ENCODE measurements around the gene NIN.

DNA sequence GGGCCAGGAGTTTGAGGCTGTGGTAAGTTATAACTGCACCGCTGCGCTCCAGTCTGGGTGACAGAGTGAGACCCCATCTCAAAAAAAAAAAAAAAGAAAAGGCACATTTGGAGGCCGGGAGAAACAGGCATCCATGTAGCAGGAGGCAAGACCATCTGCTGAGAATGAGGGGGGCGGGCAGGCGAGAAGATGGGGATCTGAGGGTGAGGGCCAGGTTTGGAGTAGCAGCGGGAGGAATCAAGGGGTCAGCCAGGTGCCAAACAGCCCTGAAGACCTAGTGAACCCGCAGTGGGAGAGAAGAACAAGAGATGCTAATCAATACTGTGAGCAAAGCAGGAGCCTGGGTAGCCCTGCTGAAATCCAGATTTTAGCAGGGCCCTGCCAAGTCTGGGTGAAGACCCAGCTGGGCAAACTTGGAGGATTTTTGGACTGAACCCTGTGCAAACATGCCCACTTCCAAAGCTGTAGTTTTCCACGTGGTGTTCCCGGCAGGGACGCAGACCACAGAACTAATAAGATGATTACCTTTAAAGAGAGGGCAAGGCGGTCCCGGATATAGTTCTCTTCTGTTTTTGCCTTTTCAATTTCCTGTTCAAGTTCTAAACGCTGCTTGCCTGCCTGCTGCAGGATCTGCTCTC lies 61.0 kb downstream of the NIN start:
- TF ChIP-seq, protein P1, sequence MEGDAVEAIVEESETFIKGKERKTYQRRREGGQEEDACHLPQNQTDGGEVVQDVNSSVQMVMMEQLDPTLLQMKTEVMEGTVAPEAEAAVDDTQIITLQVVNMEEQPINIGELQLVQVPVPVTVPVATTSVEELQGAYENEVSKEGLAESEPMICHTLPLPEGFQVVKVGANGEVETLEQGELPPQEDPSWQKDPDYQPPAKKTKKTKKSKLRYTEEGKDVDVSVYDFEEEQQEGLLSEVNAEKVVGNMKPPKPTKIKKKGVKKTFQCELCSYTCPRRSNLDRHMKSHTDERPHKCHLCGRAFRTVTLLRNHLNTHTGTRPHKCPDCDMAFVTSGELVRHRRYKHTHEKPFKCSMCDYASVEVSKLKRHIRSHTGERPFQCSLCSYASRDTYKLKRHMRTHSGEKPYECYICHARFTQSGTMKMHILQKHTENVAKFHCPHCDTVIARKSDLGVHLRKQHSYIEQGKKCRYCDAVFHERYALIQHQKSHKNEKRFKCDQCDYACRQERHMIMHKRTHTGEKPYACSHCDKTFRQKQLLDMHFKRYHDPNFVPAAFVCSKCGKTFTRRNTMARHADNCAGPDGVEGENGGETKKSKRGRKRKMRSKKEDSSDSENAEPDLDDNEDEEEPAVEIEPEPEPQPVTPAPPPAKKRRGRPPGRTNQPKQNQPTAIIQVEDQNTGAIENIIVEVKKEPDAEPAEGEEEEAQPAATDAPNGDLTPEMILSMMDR (IDR thresholded peaks at IDR 0.05), result no peak
- TF ChIP-seq POLR2A (IDR thresholded peaks at IDR 0.05) (no peak), POLR2AphosphoS5 (IDR thresholded peaks at IDR 0.05) (no peak)
